Lower leg skin (tissue), 4 donors: ENCODE data around the gene CFAP221. TPM values are rescaled to one million over a fixed set of nuclear protein-coding genes. Genes with fewer than 3 reads are reported as not detected.

Experiments
- DNase-seq, 2 donors: peaks; one replicate each; pipeline ENCODE4 v3.0.0-alpha.2; 2019; ENCODE audit warnings: low spot score in 2 of 2
- H3K4me3 ChIP-seq: fragments of 200-600 bp; sonication (generic); 2 replicates; pipeline ENCODE4 v1.5.1; 2017; ENCODE audit warnings: mild to moderate bottlenecking, low read depth; ENCODE audit not compliant: poor library complexity, severe bottlenecking
- CTCF ChIP-seq, 3 donors: fragments of 450-650 bp; IDR thresholded peaks; one replicate each; pipeline ENCODE4 v1.5.1; 2016; ENCODE audit warnings: antibody characterized with exemption in 3 of 3, mild to moderate bottlenecking in 3 of 3, moderate library complexity in 2 of 3
- POLR2A ChIP-seq, 2 donors: fragments of 450-650 bp; IDR thresholded peaks; one replicate each; pipeline ENCODE4 v1.6.1; 2016 to 2017; ENCODE audit warnings: antibody characterized with exemption in 2 of 2, mild to moderate bottlenecking in 1 of 2, moderate library complexity in 1 of 2
- WGBS, 2 donors: methylation state at CpG; one replicate each; pipeline ENCODE4 v1.1.5; 2018; 5-methylcytosine and 5-hydroxymethylcytosine counted together
- intact Hi-C: fragments of 100-400 bp; cut with DNase I; formaldehyde crosslinking; loops from one replicate; pipeline ENCODE4 v1.15.0; 2023; ENCODE audit warnings: low total_unique reads
- total RNA-seq, 4 donors: library from RNA; depleted of rRNA; stranded (reverse); fragments of >200 nt; gene quantifications; one replicate each; pipeline ENCODE4 v1.1.0, GENCODE V29; 2016

Gene CFAP221
- total RNA-seq, 4 donors from 2014 or later = not detected

- TF ChIP-seq POLR2A (IDR thresholded peaks at IDR 0.05) (no peak), CTCF (IDR thresholded peaks at IDR 0.05) (no peak)
- intact Hi-C loops = no loop called here
- DNase-seq = no peak
- no peak overlapping the region for H3K4me3 ChIP-seq
- 43 to 59% methylated on average over 3 of the region's 3 CpGs for WGBS, 2 donors
Measured at GRCh38 chr2:119586085-119586484, 41.8 kb downstream of the CFAP221 start.

GRCh38 chr2:119590873-119591272 lies 46.6 kb downstream of the CFAP221 start:
- no peak for DNase-seq
- no peak for TF ChIP-seq CTCF (IDR thresholded peaks at IDR 0.05)
- no peak for TF ChIP-seq POLR2A (IDR thresholded peaks at IDR 0.05)
- intact Hi-C loops = no loop called here
- WGBS, 2 donors = 27 to 78% methylated on average over 3 of the region's 3 CpGs
- no peak overlapping the region for H3K4me3 ChIP-seq

GRCh38 chr2:119591523-119591922 lies 47.3 kb downstream of the CFAP221 start:
- TF ChIP-seq POLR2A (IDR thresholded peaks at IDR 0.05) = no peak
- TF ChIP-seq CTCF (IDR thresholded peaks at IDR 0.05) = no peak
- DNase-seq = no peak
- 92 to 93% methylated on average over 3 of the region's 3 CpGs for WGBS, 2 donors
- no peak overlapping the region for H3K4me3 ChIP-seq
- intact Hi-C loops = no loop called here

GRCh38 chr2:119592436-119592835 lies 48.2 kb downstream of the CFAP221 start:
- 64 to 75% methylated on average over 5 of the region's 5 CpGs for WGBS, 2 donors
- TF ChIP-seq CTCF (IDR thresholded peaks at IDR 0.05) (no peak), POLR2A (IDR thresholded peaks at IDR 0.05) (no peak)
- intact Hi-C loops = no loop called here

GRCh38 chr2:119596638-119597037 lies 52.4 kb downstream of the CFAP221 start:
- TF ChIP-seq POLR2A (IDR thresholded peaks at IDR 0.05) (no peak), CTCF (IDR thresholded peaks at IDR 0.05) (no peak)
- intact Hi-C loops = no loop called here
- no peak for DNase-seq
- WGBS, 2 donors = 90 to 91% methylated on average over 6 of the region's 6 CpGs
- H3K4me3 ChIP-seq = no peak overlapping the region

More at GRCh38 chr2:119592436-119592835, 48.2 kb downstream of the CFAP221 start:
- no peak overlapping the region for H3K4me3 ChIP-seq
- DNase-seq = no peak

GRCh38 chr2:119598596-119599263 lies 54.5 kb downstream of the CFAP221 start:
- no peak overlapping the region for H3K4me3 ChIP-seq
- no peak for TF ChIP-seq CTCF (IDR thresholded peaks at IDR 0.05)
- no peak for TF ChIP-seq POLR2A (IDR thresholded peaks at IDR 0.05)
- 36 to 42% methylated on average over 5 of the region's 5 CpGs for WGBS, 2 donors
- DNase-seq = no peak
- intact Hi-C loops = no loop called here
